GM10266 (cell line): ENCODE results near the gene ETV3.
A peak's percentile ranks its signal among the peaks of the same experiment; 100 is the strongest.
"Not testable (repeated sequence)": the region's sequence is repeated elsewhere in the genome, so short reads cannot be mapped to it uniquely, and the experiment has no call there.

Experiments
- DNase-seq: peaks from one replicate; pipeline ENCODE4 v3.0.0; 2012; ENCODE audit errors: extremely low spot score
- CTCF ChIP-seq: IDR thresholded peaks from 2 replicates; pipeline ENCODE4 v1.5.1; 2012; ENCODE audit warnings: mild to moderate bottlenecking, low read depth; ENCODE audit not compliant: control insufficient read depth, insufficient read depth; ENCODE audit errors: missing control alignments

ETV3 gene

GRCh38 chr1:157138220-157139051, at the start of gene ETV3:
Gene ETV3, minus strand, starts transcription at chr1:157138395. Its CDS starts 2,043 bp downstream, at chr1:157136352.
- no peak for TF ChIP-seq CTCF
- peak; percentile 92 for DNase-seq

GRCh38 chr1:157186281-157186992, 48.2 kb upstream of the ETV3 start:
- TF ChIP-seq CTCF: no peak
- no peak for DNase-seq

- no peak for TF ChIP-seq CTCF
- no peak for DNase-seq
These were observed 45.7 kb upstream of the ETV3 start for GRCh38 chr1:157183870-157184269.

- DNase-seq: not testable (repeated sequence)
These were observed 44.2 kb upstream of the ETV3 start for GRCh38 chr1:157182371-157182770.

GRCh38 chr1:157181790-157182189, 43.6 kb upstream of the ETV3 start:
- DNase-seq: no peak
- TF ChIP-seq CTCF: no peak

- DNase-seq: no peak
- TF ChIP-seq CTCF: no peak
These were observed 43.1 kb upstream of the ETV3 start for GRCh38 chr1:157181258-157181657.

GRCh38 chr1:157178490-157178889, 40.3 kb upstream of the ETV3 start:
- no peak for DNase-seq
- TF ChIP-seq CTCF: no peak
